AG09309 (cell line): ENCODE results near the gene TCERG1L.

Experiments used
- DNase-seq: peaks from one replicate; pipeline ENCODE4 v3.0.0-alpha.2; 2010; ENCODE audit warnings: low read depth
- H3K4me3 ChIP-seq: 2 replicates; pipeline ENCODE4 v1.5.1; 2011; ENCODE audit warnings: mild to moderate bottlenecking, low read depth, low read length, moderate library complexity; ENCODE audit not compliant: control insufficient read depth
- CTCF ChIP-seq: IDR thresholded peaks from 2 replicates; pipeline ENCODE4 v1.5.1; 2011; ENCODE audit warnings: mild to moderate bottlenecking, low read depth, low read length, inconsistent platforms; ENCODE audit not compliant: insufficient read depth, control insufficient read depth; ENCODE audit errors: missing control alignments

TCERG1L gene

DNA sequence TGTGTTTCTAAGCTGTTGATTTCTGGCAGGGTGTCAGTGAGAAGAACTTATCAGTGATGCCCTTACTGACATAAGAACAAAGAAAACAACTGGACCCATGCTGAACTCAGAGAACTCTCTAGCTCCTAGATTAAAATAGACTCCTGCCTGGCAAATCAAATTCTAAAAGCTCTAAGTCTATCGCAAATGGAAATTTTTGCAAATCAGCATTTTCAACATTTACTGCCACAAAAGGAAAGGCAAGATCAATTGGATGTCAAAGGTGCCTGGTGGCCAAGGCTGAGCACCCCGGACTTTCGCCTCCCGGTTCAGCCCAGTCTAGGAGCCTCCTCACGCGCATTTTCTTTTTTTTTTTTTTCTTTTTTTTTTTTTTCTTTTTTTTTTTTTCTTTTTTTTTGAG lies 251.6 kb downstream of the TCERG1L start:
- DNase-seq = no peak
- TF ChIP-seq CTCF = no peak
- no peak overlapping the region for H3K4me3 ChIP-seq

GRCh38 chr10:131058799-131059198 lies 252.7 kb downstream of the TCERG1L start:
- no peak overlapping the region for H3K4me3 ChIP-seq
- no peak for DNase-seq
- TF ChIP-seq CTCF = no peak

GRCh38 chr10:131056781-131057180 lies 254.7 kb downstream of the TCERG1L start:
- H3K4me3 ChIP-seq = no peak overlapping the region
- no peak for TF ChIP-seq CTCF
- DNase-seq = no peak

GRCh38 chr10:131056091-131056579 lies 255.4 kb downstream of the TCERG1L start:
- no peak overlapping the region for H3K4me3 ChIP-seq
- no peak for TF ChIP-seq CTCF
- no peak for DNase-seq

DNA sequence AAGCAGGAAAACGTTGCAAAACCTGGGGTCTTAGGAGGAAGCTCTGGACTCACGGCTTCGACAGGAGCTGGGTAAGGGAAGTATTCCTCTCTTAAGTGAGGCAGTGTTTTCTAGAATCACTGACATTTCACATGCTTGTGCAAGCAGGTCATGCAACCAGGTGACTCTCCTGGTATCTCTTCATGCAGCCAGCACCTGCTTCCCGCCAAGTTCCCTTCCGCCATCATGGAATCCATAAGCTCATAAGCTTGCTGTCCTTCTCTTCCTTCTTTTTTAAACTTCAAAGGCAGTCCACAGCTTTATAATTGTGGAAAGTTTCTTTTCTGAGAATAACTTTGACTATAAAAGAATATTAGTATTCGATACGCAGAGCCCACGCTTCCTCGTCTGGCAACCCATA lies 256.1 kb downstream of the TCERG1L start:
- TF ChIP-seq CTCF = no peak
- DNase-seq = no peak
- H3K4me3 ChIP-seq = no peak overlapping the region

GRCh38 chr10:131053192-131053591 lies 258.3 kb downstream of the TCERG1L start:
- TF ChIP-seq CTCF = no peak
- no peak overlapping the region for H3K4me3 ChIP-seq
- DNase-seq = no peak
